Activated CD8-positive, alpha-beta T cell treated with anti-CD3 and anti-CD28 coated beads for 36 hours (primary cell): ENCODE data around the gene CABLES1. TPM values are rescaled to one million over a fixed set of nuclear protein-coding genes. Genes with fewer than 3 reads are reported as not detected.

Experiments
- ATAC-seq: fragments of 200-7000 bp; cut with Tn5 transposase; one replicate; pipeline ENCODE4 v1.10.0; 2021; ENCODE audit warnings: mild to moderate bottlenecking, moderate library complexity
- CTCF ChIA-PET: fragments of 350-600 bp; sonication (Branson Sonifier 250); formaldehyde crosslinking; loops from one replicate; lab custom pipeline; 2021; ENCODE audit warnings: antibody characterized with exemption; lab: Charles Lee
- POLR2A ChIA-PET: fragments of 350-600 bp; sonication (Branson Sonifier 250); formaldehyde crosslinking; loops from one replicate; lab custom pipeline; 2021; ENCODE audit warnings: antibody characterized with exemption; lab: Charles Lee
- DNase-seq: peaks from one replicate; pipeline ENCODE4 v3.0.0-alpha.2; 2020
- H3K27ac Mint-ChIP-seq: one replicate; pipeline ENCODE4 v1.8.0; 2021; ENCODE audit warnings: mild to moderate bottlenecking, mixed read lengths
- H3K27me3 Mint-ChIP-seq: one replicate; pipeline ENCODE4 v1.8.0; 2021; ENCODE audit warnings: mixed read lengths
- H3K36me3 Mint-ChIP-seq: one replicate; pipeline ENCODE4 v1.8.0; 2021; ENCODE audit warnings: low read depth, mixed read lengths
- H3K4me1 Mint-ChIP-seq: one replicate; pipeline ENCODE4 v1.8.0; 2021; ENCODE audit warnings: low read depth, mixed read lengths
- H3K4me3 Mint-ChIP-seq: one replicate; pipeline ENCODE4 v1.8.0; 2021; ENCODE audit warnings: mild to moderate bottlenecking, moderate library complexity, mixed read lengths
- H3K9me3 Mint-ChIP-seq: one replicate; pipeline ENCODE4 v1.8.0; 2021; ENCODE audit warnings: mixed read lengths
- CTCF ChIP-seq: fragments of 200-600 bp; IDR thresholded peaks from one replicate; pipeline ENCODE4 v1.8.0; 2022; ENCODE audit warnings: antibody characterized with exemption, mild to moderate bottlenecking
- intact Hi-C: fragments of 100-400 bp; cut with micrococcal nuclease; formaldehyde crosslinking; loops from one replicate; pipeline ENCODE4 v1.10.0; 2022
- total RNA-seq, 2 experiments: library from RNA; stranded (reverse); gene quantifications; one replicate each; pipeline ENCODE4 v1.2.3, GENCODE V29; 2021

The CABLES1 gene
- total RNA-seq, 2 experiments from 2014 or later = 1.8 to 2.0 TPM

GRCh38 chr18:23194997-23195957, 60.0 kb downstream of the CABLES1 start:
- Mint-ChIP-seq H3K36me3 (no peaks in the 10 kb centered on the region), H3K27ac (no peak overlapping the region), H3K4me3 (no peak overlapping the region), H3K9me3 (no peaks in the 10 kb centered on the region), H3K4me1 (peaks cover 8% of the 10 kb centered on the region), H3K27me3 (no peaks in the 10 kb centered on the region)
- DNase-seq = no peak
- ChIA-PET CTCF (interaction anchor here (1.2 kb wide), 1 partner anchor 13 kb away, joined by 3 read pairs; no protein-coding TSS in a partner anchor), POLR2A (interaction anchor here (1.6 kb wide), 1 partner anchor 13 kb away, joined by 4 read pairs; no protein-coding TSS in a partner anchor)
- intact Hi-C loops = no loop called here
- no peak for TF ChIP-seq CTCF
- ATAC-seq = no peak

- Mint-ChIP-seq H3K27ac (no peak overlapping the region), H3K4me3 (no peak overlapping the region), H3K9me3 (no peaks in the 10 kb centered on the region), H3K4me1 (peaks cover 8% of the 10 kb centered on the region), H3K36me3 (no peaks in the 10 kb centered on the region), H3K27me3 (no peaks in the 10 kb centered on the region)
- TF ChIP-seq CTCF = no peak
- ATAC-seq (no peak), DNase-seq (no peak)
- CTCF ChIA-PET = interaction anchor here (1.2 to 1.3 kb wide), 2 partner anchors 12 to 215 kb away, joined by 3 read pairs; no protein-coding TSS in a partner anchor
- POLR2A ChIA-PET = interaction anchor here (1.6 kb wide), 1 partner anchor 12 kb away, joined by 4 read pairs; no protein-coding TSS in a partner anchor
- intact Hi-C loops = no loop called here
Observed at GRCh38 chr18:23196119-23197007, 61.1 kb downstream of the CABLES1 start.

- ChIA-PET POLR2A (no interaction called here), CTCF (interaction anchor here (1.3 kb wide), 1 partner anchor 67 kb away, joined by 4 read pairs; no protein-coding TSS in a partner anchor)
- Mint-ChIP-seq H3K4me1 (peaks cover 3% of the 10 kb centered on the region), H3K4me3 (no peak overlapping the region), H3K36me3 (no peaks in the 10 kb centered on the region), H3K9me3 (no peaks in the 10 kb centered on the region), H3K27me3 (peaks cover 9% of the 10 kb centered on the region), H3K27ac (no peak overlapping the region)
- intact Hi-C loops = no loop called here
- ATAC-seq = no peak
- TF ChIP-seq CTCF = no peak
- DNase-seq = no peak
Observed at GRCh38 chr18:23198217-23198845, 63.0 kb downstream of the CABLES1 start.

GRCh38 chr18:23200756-23201155, 65.5 kb downstream of the CABLES1 start:
- no peak for ATAC-seq
- H3K27ac Mint-ChIP-seq = no peak overlapping the region
- POLR2A ChIA-PET = no interaction called here
- peaks cover 9% of the 10 kb centered on the region for H3K4me1 Mint-ChIP-seq
- H3K4me3 Mint-ChIP-seq = no peak overlapping the region
- intact Hi-C loops = no loop called here
- H3K9me3 Mint-ChIP-seq = peaks cover 6% of the 10 kb centered on the region
- CTCF ChIA-PET = interaction anchor here (1.1 kb wide), 1 partner anchor 240 kb away, joined by 3 read pairs; no protein-coding TSS in a partner anchor
- peaks cover 9% of the 10 kb centered on the region for H3K27me3 Mint-ChIP-seq
- H3K36me3 Mint-ChIP-seq = no peaks in the 10 kb centered on the region
- DNase-seq = no peak
- no peak for TF ChIP-seq CTCF
